HFF-Myc (cell line): ENCODE measurements around the gene HDAC4.

Experiments used
- DNase-seq: peaks from one replicate; pipeline ENCODE4 v3.0.0-alpha.2; 2011; ENCODE audit warnings: low read depth; ENCODE audit errors: extremely low read depth
- H3K4me3 ChIP-seq: replicated peaks from 2 replicates; pipeline ENCODE4 v1.5.1; 2011; ENCODE audit warnings: low read depth, mild to moderate bottlenecking, control low read depth, low read length
- CTCF ChIP-seq: IDR thresholded peaks from 2 replicates; pipeline ENCODE4 v1.5.1; 2012; ENCODE audit warnings: mild to moderate bottlenecking, low read depth, low read length, control low read depth; ENCODE audit errors: missing control alignments

Gene HDAC4

GRCh38 chr2:239171643-239172042, 229.2 kb downstream of the HDAC4 start:
- TF ChIP-seq CTCF: no peak
- H3K4me3 ChIP-seq: no peak overlapping the region
- DNase-seq: no peak

GRCh38 chr2:239169311-239170048, 231.3 kb downstream of the HDAC4 start:
- no peak for TF ChIP-seq CTCF
- no peak for DNase-seq
- no peak overlapping the region for H3K4me3 ChIP-seq

- DNase-seq: no peak
- TF ChIP-seq CTCF: no peak
- H3K4me3 ChIP-seq: no peak overlapping the region
Measured at GRCh38 chr2:239168575-239168974, 232.2 kb downstream of the HDAC4 start.

- H3K4me3 ChIP-seq: no peak overlapping the region
- DNase-seq: no peak
- no peak for TF ChIP-seq CTCF
Measured at GRCh38 chr2:239167766-239168444, 232.9 kb downstream of the HDAC4 start.

GRCh38 chr2:239167011-239167673, 233.7 kb downstream of the HDAC4 start:
- H3K4me3 ChIP-seq: no peak overlapping the region
- TF ChIP-seq CTCF: no peak

GRCh38 chr2:239166201-239166834, 234.5 kb downstream of the HDAC4 start:
- TF ChIP-seq CTCF: no peak
- DNase-seq: no peak
- H3K4me3 ChIP-seq: no peak overlapping the region

More at GRCh38 chr2:239167011-239167673, 233.7 kb downstream of the HDAC4 start:
- no peak for DNase-seq
